ENCODE measurements around the gene UGT1A7.

The UGT1A7 gene

DNA sequence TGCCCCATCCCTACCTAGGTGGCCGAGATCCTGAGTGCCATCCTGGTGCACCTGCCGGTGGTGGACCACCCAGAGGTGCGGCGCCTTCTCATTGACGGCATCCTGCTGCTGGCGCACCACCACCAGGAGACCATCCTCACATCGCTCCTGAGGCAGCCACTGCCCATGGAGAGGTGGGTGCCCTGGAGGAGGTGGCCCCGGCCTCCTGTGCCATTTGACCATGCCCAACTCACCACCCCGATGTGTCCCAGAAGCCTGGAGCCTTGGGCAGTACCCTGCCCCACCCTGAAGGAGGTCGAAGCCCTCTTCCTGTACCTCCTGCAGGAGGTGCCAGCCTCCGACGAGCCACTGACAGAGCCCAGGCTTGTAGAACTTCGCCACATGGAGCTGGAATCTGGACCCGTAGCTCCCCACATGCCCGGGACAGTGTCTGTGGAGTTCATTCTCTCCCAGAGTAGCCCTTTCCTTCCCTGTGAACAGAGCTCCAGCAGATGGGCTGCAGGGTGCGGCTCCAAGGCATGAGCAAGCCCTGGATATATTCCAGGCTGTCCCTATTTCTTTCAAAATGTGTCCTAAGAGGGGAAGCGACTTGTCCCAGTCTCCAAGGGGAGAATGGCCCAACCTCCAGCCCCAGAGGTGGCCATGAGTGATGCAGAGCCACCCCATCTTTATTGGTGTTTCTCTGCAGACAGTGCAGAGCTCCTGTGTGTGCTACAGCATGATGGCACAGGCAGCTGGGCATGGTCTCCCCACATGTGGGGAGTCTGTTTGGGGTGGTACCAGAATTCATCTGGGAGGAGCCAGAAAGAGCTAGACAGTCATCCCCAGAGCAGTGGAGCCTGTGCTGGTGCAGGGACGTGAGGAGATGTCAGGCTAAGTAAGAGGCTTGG, 138.4 kb downstream of the UGT1A7 start:
- no peak for DNase-seq

DNA sequence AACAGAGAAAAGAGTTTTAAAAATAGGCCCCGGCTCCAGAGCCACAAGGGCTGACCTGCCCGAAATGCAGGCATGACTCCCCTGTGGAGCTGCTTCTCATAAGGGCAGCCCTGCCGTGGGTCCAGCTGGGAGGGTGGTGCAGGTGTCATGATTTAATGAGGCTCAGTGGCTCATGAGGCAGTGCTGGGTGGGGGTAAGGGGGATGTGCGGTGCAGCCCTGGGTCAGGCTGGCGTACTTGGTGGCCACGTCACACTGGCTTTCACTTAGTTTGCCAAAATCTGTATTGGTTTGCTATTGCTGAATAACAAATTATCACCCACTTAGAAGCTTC, 139.0 kb downstream of the UGT1A7 start:
- no peak for DNase-seq

DNA sequence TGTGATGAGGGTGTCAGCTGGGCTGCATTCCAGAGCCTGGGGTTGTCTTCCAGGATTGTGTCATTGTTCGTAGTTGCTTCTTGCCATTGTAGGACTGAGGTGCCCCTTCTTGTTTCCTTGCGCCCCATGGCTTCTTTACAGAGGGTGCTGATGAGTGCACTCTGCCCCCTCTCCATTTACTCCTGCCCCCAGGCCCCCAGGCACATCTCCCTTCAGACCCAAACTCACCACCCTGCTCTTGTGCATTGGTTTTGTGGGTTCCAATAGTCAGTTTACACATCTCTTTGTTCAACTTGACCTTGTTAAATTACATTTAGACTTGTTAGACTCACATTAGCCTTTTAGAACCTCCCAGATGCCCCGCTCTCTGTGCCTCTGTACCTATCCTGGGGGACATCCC, 139.5 kb downstream of the UGT1A7 start:
- DNase-seq: no peak

DNA sequence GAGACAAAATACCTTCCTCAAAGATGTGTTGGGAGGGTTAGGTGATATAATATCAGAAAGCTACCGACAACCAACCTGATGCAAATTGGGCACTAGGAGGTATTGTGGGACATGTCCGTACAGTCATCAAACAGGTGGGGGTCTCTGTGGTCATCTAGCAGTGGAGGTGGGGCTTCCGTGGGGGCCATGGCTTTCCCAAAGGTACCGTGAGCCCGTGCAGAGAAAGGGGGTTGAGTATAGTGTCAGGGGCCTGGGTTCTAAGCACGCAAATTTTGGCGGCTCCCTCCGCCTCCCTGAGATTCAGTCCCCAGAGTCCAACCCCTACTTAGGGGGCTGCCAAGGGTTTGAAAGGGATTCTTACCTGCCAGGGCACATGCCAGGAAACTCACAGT, 140.0 kb downstream of the UGT1A7 start:
- DNase-seq: no peak

DNA sequence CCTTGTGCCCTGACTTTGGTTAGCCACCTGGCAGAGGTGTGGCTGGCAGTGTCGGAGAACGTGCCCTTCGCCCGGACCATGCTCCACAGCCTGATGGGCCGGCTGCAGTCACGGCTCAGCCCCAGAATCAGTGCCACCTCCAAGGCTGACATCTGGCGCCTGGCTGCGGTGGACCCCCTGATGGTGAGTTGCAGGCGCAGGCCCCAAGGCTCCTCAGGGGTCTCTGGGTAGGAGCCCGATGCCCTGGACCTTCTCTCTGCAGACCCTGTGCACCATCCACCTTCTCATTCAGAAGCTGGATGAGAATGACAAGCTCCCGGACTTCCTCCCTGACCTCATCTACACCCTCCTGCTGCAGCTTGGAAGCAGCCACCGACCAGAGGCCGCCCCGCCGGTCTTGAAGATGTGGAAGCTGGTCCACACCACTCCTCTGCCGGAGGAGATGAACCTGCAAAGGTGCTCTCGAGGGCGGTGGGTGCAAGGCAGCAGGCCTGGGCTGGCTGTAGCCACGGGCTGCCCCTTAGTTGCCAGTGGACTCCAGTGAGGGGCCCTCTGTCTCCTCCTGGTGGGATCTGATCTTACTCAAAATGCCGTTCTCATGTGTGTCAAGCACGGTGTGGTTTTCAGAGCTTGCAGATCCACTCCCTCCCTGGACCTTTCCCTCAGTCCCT, 140.5 kb downstream of the UGT1A7 start:
- DNase-seq: no peak

All from activated CD4-positive, alpha-beta T cell treated with anti-CD3 and anti-CD28 coated beads, Interleukin-2, amount 50 U/mL, for 48 hours (primary cell).